ENCODE measurements around the gene MT1E. TPM values are rescaled to one million over a fixed set of nuclear protein-coding genes. Genes with fewer than 3 reads are reported as not detected.

The MT1E gene
- total and polyA plus RNA-seq, 2 of the 8 experiments (the other 6 are each of a cell fraction or from before 2014, with no cell fraction given): 7.9 to 117 TPM

- Histone ChIP-seq H3K14ac (ENCODE audit: insufficient read length) (no peak overlapping the region), H2BK12ac (ENCODE audit: low read depth, low read length) (no peak overlapping the region), H2AFZ (ENCODE audit: low read length) (no peak overlapping the region), H3K9ac (replicated peaks in 1 of 4; ENCODE audit: extremely low read depth in 1 of 4, low read depth in 3 of 4, low read length in 3 of 4) (no peak overlapping the region), H3K27me3 (replicated peaks in 1 of 4; ENCODE audit: control insufficient read depth in 3 of 4, extremely low read depth in 1 of 4, insufficient read depth in 3 of 4, low read length in 3 of 4) (peaks cover 15 to 55% (median 40%) of the 10 kb centered on the region in 4 experiments), H3K27ac (ENCODE audit: low read depth, low read length) (no peak overlapping the region), H3K79me1 (ENCODE audit: low read depth, low read length) (no peaks in the 10 kb centered on the region), H2BK15ac (ENCODE audit: low read length) (no peak overlapping the region), H3K4me1 (replicated peaks in 1 of 4; ENCODE audit: control insufficient read depth in 3 of 4, insufficient read depth in 4 of 4, low read length in 3 of 4) (peaks cover 0 to 5% (median 2%) of the 10 kb centered on the region in 4 experiments; a peak in 2 of 7 replicates), H3K23ac (ENCODE audit: insufficient read length) (no peak overlapping the region), H2BK5ac (ENCODE audit: low read depth, low read length) (no peak overlapping the region), H3K56ac (replicated peaks; ENCODE audit: insufficient read length, low read depth, low read length) (no peak overlapping the region), H4K8ac (ENCODE audit: extremely low read depth, insufficient read depth, low read length) (no peak overlapping the region), H3K4ac (replicated peaks; ENCODE audit: insufficient read length, low read depth, low read length) (no peak overlapping the region), H2BK20ac (ENCODE audit: low read length) (no peak overlapping the region; the same call in 1 of the 2 replicates), H3K4me2 (ENCODE audit: insufficient read depth in 1 of 2, low read depth in 2 of 2, low read length in 2 of 2) (no peak overlapping the region), H4K5ac (ENCODE audit: insufficient read length, low read depth, low read length) (no peak overlapping the region), H3K79me2 (ENCODE audit: control insufficient read depth in 1 of 2, insufficient read depth in 2 of 2, low read length in 2 of 2) (no peaks in the 10 kb centered on the region), H3K36me3 (ENCODE audit: control insufficient read depth in 2 of 4, insufficient read depth in 4 of 4, low read length in 3 of 4) (no peaks in the 10 kb centered on the region), H3K9me3 (ENCODE audit: insufficient read depth in 2 of 2, low read depth in 1 of 2, low read length in 1 of 2) (no peaks in the 10 kb centered on the region), H4K91ac (replicated peaks; ENCODE audit: insufficient read length, low read length) (no peak overlapping the region), H4K20me1 (replicated peaks in 1 of 2; ENCODE audit: control insufficient read depth in 1 of 2, insufficient read depth in 2 of 2, low read length in 2 of 2) (no peaks in the 10 kb centered on the region), H3K18ac (ENCODE audit: extremely low read depth, low read length) (no peak overlapping the region), H2BK120ac (replicated peaks; ENCODE audit: low read depth, low read length) (no peak overlapping the region), H3K4me3 (ENCODE audit: extremely low read depth in 1 of 4, insufficient read depth in 2 of 4, low read depth in 3 of 4, low read length in 4 of 4) (no peak overlapping the region), H3K23me2 (ENCODE audit: low read depth, low read length) (peaks cover 3% of the 10 kb centered on the region; the same call in 1 of the 2 replicates), H2AK5ac (ENCODE audit: low read depth, low read length) (no peak overlapping the region)
- FAIRE-seq: no peak
- ChIA-PET POLR2A (ENCODE audit: partially characterized antibody) (interaction anchor here (0.9 to 9.1 kb wide), 6 partner anchors 9 to 49 kb away, joined by 3 to 74 read pairs (median 4); partner anchors contain the start of genes MT1A, MT1E, MT1G and MT1H), CTCF (ENCODE audit: partially characterized antibody) (interaction anchor here (1.0 to 5.5 kb wide), 5 partner anchors 10 to 76 kb away, joined by 3 to 28 read pairs (median 4); partner anchors contain the start of genes MT1G and MT3)
- DNase-seq (ENCODE audit: low read depth in 1 of 2, low spot score in 2 of 2): no peak
- 69% methylated on average over 1 of the region's 1 CpG; no CpG with 5 or more reads in 1 of the 2 experiments for WGBS, 2 experiments (ENCODE audit: extremely low coverage in 1 of 2, insufficient coverage in 1 of 2, insufficient read length in 1 of 2, insufficient replicate concordance in 2 of 2, low coverage in 1 of 2, low lambda C conversion rate in 2 of 2, missing lambda C conversion rate in 1 of 2)
- TF ChIP-seq CHD1 (IDR thresholded peaks at IDR 0.05; ENCODE audit: low read depth, low read length) (no peak), BRCA1 (IDR thresholded peaks at IDR 0.05; ENCODE audit: low read depth, low read length) (no peak), E2F6 (IDR thresholded peaks at IDR 0.05) (no peak), CBX8 (IDR thresholded peaks at IDR 0.05; ENCODE audit: borderline replicate concordance, low read depth, low read length) (no peak), RAD21 (IDR thresholded peaks at IDR 0.05 in 1 of 2, conservative IDR thresholded peaks at IDR 0.05 in 1 of 2; ENCODE audit: low read depth in 2 of 2, low read length in 2 of 2) (no peak), ZNF274 (IDR thresholded peaks at IDR 0.05; ENCODE audit: borderline replicate concordance, extremely low read depth, low read length) (no peak), MAFK (IDR thresholded peaks at IDR 0.05; ENCODE audit: low read depth, low read length) (no peak), TEAD4 (IDR thresholded peaks at IDR 0.05; ENCODE audit: low read depth, low read length) (no peak), FOSL1 (IDR thresholded peaks at IDR 0.05; ENCODE audit: insufficient read depth, low read depth, low read length) (no peak), HDAC2 (IDR thresholded peaks at IDR 0.05; ENCODE audit: borderline replicate concordance in 1 of 2, low read depth in 2 of 2, low read length in 2 of 2) (no peak), ASH2L (IDR thresholded peaks at IDR 0.05; ENCODE audit: low read length) (no peak), CHD2 (IDR thresholded peaks at IDR 0.05; ENCODE audit: low read length) (no peak)
Observed at GRCh38 chr16:56652600-56652999, 27.0 kb downstream of the MT1E start.
